Stimulated activated effector memory CD8-positive, alpha-beta T cell treated with anti-CD3 and anti-CD28 coated beads, Interleukin-12 subunit alpha, Interleukin-12 subunit beta, amount 100 ng/mL, for 72 hours (primary cell): ENCODE data around the gene PATZ1.

Source experiments
- ATAC-seq: fragments of 150-1000 bp; cut with Tn5 transposase; 2 replicates; pipeline ENCODE4 v1.10.0; 2021
- DNase-seq, 2 donors: peaks; one replicate each; pipeline ENCODE4 v3.0.0; 2021 to 2022; ENCODE audit warnings: low spot score in 2 of 2
- H3K27ac Mint-ChIP-seq: one replicate; pipeline ENCODE4 v1.8.0; 2022; ENCODE audit warnings: mild to moderate bottlenecking, mixed read lengths
- H3K36me3 Mint-ChIP-seq: one replicate; pipeline ENCODE4 v1.8.0; 2022; ENCODE audit warnings: mild to moderate bottlenecking, mixed read lengths
- H3K4me1 Mint-ChIP-seq: one replicate; pipeline ENCODE4 v1.8.0; 2022; ENCODE audit warnings: mixed read lengths
- H3K4me3 Mint-ChIP-seq: one replicate; pipeline ENCODE4 v1.8.0; 2022; ENCODE audit warnings: mild to moderate bottlenecking, mixed read lengths
- H3K9me3 Mint-ChIP-seq: one replicate; pipeline ENCODE4 v1.8.0; 2022; ENCODE audit warnings: mixed read lengths

Gene PATZ1

DNA sequence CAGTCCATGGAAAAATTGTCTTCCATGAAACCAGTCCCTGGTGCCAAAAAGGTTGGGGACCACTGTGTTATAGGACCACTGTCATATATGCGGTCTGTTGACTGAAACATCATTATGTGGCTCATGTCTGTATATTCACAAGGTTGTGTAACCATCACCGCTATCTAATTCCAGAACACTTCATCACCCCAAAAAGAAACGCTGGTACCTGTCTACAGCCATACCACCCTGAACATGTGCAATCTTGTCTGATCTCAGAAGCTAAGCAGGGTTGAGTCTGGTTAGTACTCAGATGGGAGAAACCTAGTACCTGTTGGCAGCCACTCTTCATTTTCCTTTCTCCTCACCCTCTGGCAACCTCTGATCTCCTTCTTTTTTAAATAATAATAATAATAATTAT lies 41.0 kb downstream of the PATZ1 start:
- Mint-ChIP-seq H3K27ac (no peak overlapping the region), H3K4me1 (peaks cover 24% of the 10 kb centered on the region), H3K4me3 (no peak overlapping the region), H3K9me3 (no peaks in the 10 kb centered on the region), H3K36me3 (no peaks in the 10 kb centered on the region)
- DNase-seq (no peak), ATAC-seq (no peak)

GRCh38 chr22:31302537-31302936 lies 43.6 kb downstream of the PATZ1 start:
- Mint-ChIP-seq H3K9me3 (no peaks in the 10 kb centered on the region), H3K4me3 (no peak overlapping the region), H3K27ac (no peak overlapping the region), H3K36me3 (no peaks in the 10 kb centered on the region), H3K4me1 (peaks cover 17% of the 10 kb centered on the region)
- DNase-seq: no peak
- ATAC-seq: no peak

GRCh38 chr22:31302006-31302405 lies 44.1 kb downstream of the PATZ1 start:
- DNase-seq: no peak
- H3K27ac Mint-ChIP-seq: no peak overlapping the region

DNA sequence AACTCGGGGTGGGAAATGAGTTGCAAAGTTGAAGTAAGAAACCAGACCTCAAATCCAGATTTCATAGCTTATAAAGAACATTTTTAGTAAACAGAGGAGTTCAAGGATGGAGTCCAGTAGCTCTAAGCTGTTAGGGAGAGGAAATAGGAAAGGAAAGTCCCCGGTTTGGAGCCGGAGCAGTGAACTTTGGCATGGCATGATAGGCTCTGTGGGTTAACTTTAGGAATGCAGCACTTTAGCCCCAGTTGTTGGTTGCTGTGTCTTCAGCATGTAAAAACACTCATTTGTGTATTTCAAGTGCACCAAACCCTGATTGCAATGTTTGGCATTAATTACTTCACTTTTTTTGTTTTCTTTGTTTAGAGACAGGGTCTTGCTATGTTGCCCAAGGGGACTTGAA lies 45.2 kb downstream of the PATZ1 start:
- no peaks in the 10 kb centered on the region for H3K36me3 Mint-ChIP-seq
- H3K27ac Mint-ChIP-seq: no peak overlapping the region

More at GRCh38 chr22:31302006-31302405, 44.1 kb downstream of the PATZ1 start:
- Mint-ChIP-seq H3K9me3 (no peaks in the 10 kb centered on the region), H3K4me3 (no peak overlapping the region), H3K36me3 (no peaks in the 10 kb centered on the region), H3K4me1 (peaks cover 17% of the 10 kb centered on the region)
- no peak for ATAC-seq

DNA sequence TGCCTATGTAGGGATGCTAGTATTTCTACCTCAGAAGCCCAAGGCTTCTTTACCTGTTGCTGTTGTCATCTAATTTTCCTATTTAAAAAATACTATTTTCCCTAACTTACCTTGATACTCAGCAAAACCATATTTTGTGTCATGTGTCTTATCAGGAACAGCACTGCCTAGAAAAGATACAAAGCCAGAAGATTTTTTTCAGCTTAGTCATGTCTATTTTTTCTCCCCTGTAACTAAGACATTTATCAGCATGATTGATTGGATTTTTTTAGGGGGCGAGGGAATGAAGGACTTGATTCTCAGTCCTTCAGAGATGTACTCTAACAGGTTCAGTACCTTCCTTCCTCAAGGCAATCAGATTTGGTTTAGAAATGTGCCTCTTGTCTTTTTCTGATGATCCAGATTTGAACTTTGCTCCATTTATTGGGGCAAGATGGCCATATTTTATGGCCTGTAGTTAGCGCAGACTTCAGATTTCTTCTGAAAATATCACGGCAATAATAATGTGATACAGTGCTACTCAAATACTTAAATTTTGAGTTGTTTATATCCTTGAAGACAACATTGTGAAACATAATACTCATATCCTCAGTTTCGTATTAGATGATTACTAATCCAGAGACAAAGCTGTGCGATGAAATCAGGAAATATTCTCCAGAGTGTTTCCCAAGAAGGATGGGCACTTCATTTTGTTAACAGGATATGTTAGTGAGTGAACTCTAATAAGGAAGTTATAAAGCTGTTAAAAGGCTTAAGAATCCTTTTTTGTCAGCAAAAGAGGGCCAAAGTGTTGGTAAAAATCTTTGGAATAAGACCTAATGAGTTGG lies 50.1 kb downstream of the PATZ1 start:
- no peak for DNase-seq
- peak overlapping the region; percentile 20 for H3K4me3 Mint-ChIP-seq
- no peaks in the 10 kb centered on the region for H3K36me3 Mint-ChIP-seq
- peaks cover 39% of the 10 kb centered on the region for H3K4me1 Mint-ChIP-seq
- H3K27ac Mint-ChIP-seq: no peak overlapping the region
- ATAC-seq: peak; percentile 38
- H3K9me3 Mint-ChIP-seq: no peaks in the 10 kb centered on the region

More for the DNA sequence above, 45.2 kb downstream of the PATZ1 start:
- no peaks in the 10 kb centered on the region for H3K9me3 Mint-ChIP-seq
- no peak overlapping the region for H3K4me3 Mint-ChIP-seq
- no peak for ATAC-seq
- H3K4me1 Mint-ChIP-seq: peaks cover 21% of the 10 kb centered on the region
- no peak for DNase-seq

DNA sequence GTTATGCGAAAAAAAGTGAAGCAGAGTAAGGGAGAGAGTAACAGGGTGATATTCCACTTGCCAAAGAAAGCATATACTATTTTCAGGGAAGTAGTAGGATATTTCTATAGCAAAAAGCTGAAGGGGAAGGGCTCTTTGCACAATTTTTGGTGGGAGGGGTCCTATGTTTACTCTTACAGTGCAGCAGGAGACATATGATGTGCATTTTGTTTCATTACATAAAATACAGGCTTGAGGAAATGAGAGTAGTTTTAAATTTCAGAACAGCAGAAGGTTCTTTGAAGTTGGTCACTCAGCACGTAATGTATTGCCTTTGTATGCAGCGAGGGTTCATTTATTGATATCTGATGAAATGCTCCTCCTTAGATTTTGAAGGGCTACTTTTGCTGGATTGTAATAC lies 50.8 kb downstream of the PATZ1 start:
- Mint-ChIP-seq H3K4me1 (peaks cover 39% of the 10 kb centered on the region), H3K27ac (no peak overlapping the region), H3K4me3 (no peak overlapping the region), H3K36me3 (peaks cover 4% of the 10 kb centered on the region), H3K9me3 (no peaks in the 10 kb centered on the region)
- DNase-seq (no peak), ATAC-seq (no peak)

GRCh38 chr22:31292236-31292989 lies 53.7 kb downstream of the PATZ1 start, which contains the start of gene PIK3IP1:
PIK3IP1 (minus strand) TSS chr22:31292488; CDS start chr22:31292344, 144 bp downstream.
- Mint-ChIP-seq H3K4me3 (peak within 1 kb of the TSS; percentile 94), H3K27ac (peak within 1 kb of the TSS; percentile 98), H3K36me3 (peaks cover 32% of the 10 kb centered on the region), H3K4me1 (peaks cover 60% of the 10 kb centered on the region), H3K9me3 (no peaks in the 10 kb centered on the region)
- ATAC-seq (peak; percentile 71), DNase-seq (peak; percentile 57 to 88)

DNA sequence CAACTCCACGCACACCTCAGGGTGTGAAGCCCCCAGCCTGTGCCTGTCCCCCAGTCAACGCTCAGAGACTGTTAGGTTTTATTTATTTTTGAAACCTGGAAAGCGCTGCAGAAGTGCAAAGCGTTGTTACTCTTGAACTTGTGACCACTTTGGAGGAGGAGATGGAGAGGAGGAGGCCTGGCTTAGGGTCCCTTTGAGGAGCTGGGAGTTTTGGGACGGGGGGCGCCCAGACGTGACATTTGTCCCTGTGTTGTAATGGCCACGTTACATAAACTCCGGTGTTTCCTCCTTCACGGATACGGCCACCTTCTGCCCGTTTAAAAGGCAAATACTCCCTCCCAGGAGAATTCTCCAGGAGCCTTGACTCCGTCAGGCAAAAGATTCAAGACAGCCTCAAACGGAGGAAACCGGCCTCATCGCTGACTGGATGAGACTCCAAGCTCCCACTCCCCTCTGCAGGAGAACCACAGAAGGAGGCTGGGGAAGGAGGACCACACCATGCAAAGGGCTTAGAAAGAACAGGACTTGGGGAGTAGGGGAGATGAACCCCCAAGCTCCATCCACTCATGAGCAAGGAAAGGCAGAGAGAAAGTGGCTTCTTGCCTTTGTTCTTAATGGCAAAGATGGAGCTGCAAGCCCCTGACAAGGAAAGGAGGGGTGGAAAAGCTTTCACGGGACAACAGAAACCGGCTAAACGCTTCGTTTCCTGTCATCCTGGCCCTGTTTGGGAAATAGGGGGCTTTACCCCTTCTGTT lies 54.5 kb downstream of the PATZ1 start:
- ATAC-seq (no peak), DNase-seq (peak in 1 of 2 donors; percentile 64)
- Mint-ChIP-seq H3K9me3 (no peaks in the 10 kb centered on the region), H3K4me1 (peaks cover 64% of the 10 kb centered on the region), H3K36me3 (peaks cover 40% of the 10 kb centered on the region), H3K4me3 (peak overlapping the region; percentile 94), H3K27ac (peak overlapping the region; percentile 98)

DNA sequence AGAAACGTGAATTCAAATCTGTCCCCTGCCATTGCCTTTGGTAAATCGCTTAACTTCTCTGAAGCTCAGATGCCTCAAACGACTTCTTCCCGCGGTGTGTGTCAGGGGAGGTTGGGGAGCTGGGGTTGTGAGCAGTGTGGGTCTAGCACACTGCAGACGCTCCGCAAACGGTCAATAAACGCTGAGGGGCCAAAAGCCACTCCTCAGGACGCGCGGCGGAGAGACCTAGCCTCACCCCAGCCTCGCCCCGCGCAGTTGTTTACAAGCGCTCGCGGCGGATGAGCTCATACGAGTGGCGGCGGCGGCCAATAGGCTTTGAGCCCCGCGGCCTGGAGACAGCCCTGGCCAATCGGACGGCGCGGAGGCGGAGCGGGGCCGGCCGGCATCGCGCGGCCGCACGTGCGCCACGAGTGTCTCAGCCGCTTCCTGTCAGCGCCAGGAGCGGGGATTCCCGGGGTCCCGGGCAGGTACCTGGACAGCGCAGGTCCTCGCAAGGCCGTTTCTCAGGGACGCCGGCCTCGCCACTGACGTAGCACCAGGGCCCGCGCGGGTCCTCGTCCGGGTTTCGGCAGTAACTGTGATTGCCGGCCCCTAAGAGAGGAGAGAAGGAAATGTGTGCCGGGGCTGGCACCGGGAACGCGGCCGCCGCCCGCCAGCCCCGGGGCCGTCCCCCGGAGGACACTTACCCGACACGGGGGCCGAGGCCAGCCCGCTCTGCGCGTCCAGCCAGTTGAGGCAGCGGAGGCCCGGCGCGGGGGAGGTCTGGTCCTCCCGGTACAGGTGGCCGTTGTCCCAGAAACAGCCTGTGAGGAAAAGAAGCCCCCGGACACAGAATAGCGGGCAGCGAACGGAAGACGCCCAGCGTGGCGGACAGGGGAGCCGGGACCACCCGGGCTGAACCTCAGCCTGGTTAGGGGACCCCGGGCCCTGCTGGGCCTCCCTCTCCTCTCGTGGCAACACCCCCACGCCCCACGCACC lies 55.4 kb downstream of the PATZ1 start:
- peak overlapping the region; percentile 94 for H3K4me3 Mint-ChIP-seq
- ATAC-seq (peak; percentile 92), DNase-seq (peak; percentile 90 to 94)
- peak overlapping the region; percentile 98 for H3K27ac Mint-ChIP-seq
- H3K9me3 Mint-ChIP-seq: no peaks in the 10 kb centered on the region
- H3K36me3 Mint-ChIP-seq: peaks cover 49% of the 10 kb centered on the region
- H3K4me1 Mint-ChIP-seq: peaks cover 64% of the 10 kb centered on the region

DNA sequence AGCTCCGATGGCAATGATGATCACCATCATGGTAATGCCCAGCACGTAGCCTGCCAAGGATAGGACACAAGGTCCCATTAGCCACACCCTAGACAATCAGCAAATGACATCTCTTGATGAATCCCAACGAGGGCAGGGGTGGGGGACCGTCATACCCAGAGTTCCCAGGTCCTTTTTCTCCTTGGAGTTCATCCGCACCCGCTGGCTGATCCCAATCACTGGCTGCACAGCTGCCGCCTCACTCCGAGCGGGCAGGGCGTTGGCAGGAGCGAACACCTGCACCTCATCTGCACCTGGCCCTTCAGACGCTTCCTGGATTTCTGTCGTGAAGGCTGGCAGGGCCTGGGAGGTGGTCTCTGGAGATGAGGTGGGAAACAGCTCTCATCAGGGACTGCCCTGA lies 56.8 kb downstream of the PATZ1 start:
- ATAC-seq (no peak), DNase-seq (no peak)
- peaks cover 75% of the 10 kb centered on the region for H3K4me1 Mint-ChIP-seq
- H3K4me3 Mint-ChIP-seq: peak overlapping the region; percentile 94
- H3K27ac Mint-ChIP-seq: peak overlapping the region; percentile 98
- peaks cover 60% of the 10 kb centered on the region for H3K36me3 Mint-ChIP-seq
- H3K9me3 Mint-ChIP-seq: no peaks in the 10 kb centered on the region

DNA sequence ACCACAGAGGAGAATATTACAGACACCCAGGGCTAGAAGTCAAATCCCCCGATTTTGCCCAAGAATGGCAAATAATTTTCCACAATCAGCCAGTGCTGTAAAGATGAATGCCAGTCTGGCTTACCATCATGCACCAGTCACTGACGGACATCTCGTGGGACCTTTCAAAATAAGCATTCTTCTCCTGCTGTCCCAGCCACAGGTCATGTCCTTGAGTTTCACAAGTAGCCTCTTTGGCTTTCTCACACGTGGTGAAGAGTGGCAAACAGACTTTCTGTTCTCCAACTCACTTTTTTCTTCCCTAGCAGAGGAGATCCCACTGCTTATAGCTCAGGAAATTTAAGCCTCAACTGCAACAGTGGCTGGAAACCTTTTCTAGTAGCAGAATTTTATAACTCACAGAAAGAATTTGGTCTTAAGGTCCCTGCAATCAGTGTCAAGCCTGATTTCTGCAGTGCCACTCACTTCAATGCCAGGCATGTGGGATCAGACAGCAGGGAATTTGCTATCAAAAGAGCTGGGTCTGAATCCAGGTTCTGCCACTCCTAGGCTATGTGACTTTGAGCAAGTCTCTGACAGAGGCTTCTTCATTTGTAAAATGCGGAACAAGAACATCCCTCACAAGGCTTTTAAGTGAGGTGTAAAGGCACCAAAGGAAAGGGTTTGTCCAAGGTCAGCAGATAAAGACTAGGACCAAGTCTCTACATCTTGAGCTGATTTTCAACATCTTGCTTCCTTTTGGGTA lies 57.5 kb downstream of the PATZ1 start:
- no peak for ATAC-seq
- peak overlapping the region; percentile 94 for H3K4me3 Mint-ChIP-seq
- H3K4me1 Mint-ChIP-seq: peaks cover 73% of the 10 kb centered on the region
- peak overlapping the region; percentile 98 for H3K27ac Mint-ChIP-seq
- peaks cover 67% of the 10 kb centered on the region for H3K36me3 Mint-ChIP-seq
- DNase-seq: no peak
- no peaks in the 10 kb centered on the region for H3K9me3 Mint-ChIP-seq

- Mint-ChIP-seq H3K27ac (peak overlapping the region; percentile 81), H3K9me3 (no peaks in the 10 kb centered on the region), H3K4me1 (peaks cover 70% of the 10 kb centered on the region), H3K36me3 (peaks cover 74% of the 10 kb centered on the region), H3K4me3 (peak overlapping the region; percentile 94)
- DNase-seq (no peak), ATAC-seq (no peak)
These were observed 58.2 kb downstream of the PATZ1 start for GRCh38 chr22:31287818-31288495.
